Heart left ventricle (tissue), 16 donors: ENCODE data around the gene PTGDR2. TPM values are rescaled to one million over a fixed set of nuclear protein-coding genes. Genes with fewer than 3 reads are reported as not detected.

Experiments
- ATAC-seq, 4 donors: fragments of 200-7000 bp; cut with Tn5 transposase; one replicate each; pipeline ENCODE4 v1.9.1; 2020 to 2022; ENCODE audit warnings: moderate library complexity in 4 of 4, mild to moderate bottlenecking in 3 of 4, moderate number of reproducible peaks in 1 of 4
- DNase-seq, 5 donors: peaks; one replicate each; pipeline ENCODE4 v3.0.0-alpha.2; 2020
- H3K27ac ChIP-seq, 12 donors: fragments of 200-600 bp; sonication (generic) in 4 of 12; one replicate each; pipeline versions ENCODE4 v1.5.0 to v1.8.0; 2016 to 2022; ENCODE audit warnings: mild to moderate bottlenecking in 2 of 12
- H3K27me3 ChIP-seq, 9 donors: fragments of 200-600 bp; sonication (generic) in 2 of 9; one replicate each; pipeline versions ENCODE4 v1.5.1 to v1.8.0; 2016 to 2022; ENCODE audit warnings: mild to moderate bottlenecking in 3 of 9
- H3K36me3 ChIP-seq, 9 donors: fragments of 200-600 bp; sonication (generic) in 2 of 9; one replicate each; pipeline versions ENCODE4 v1.5.0 to v1.8.0; 2018 to 2022; ENCODE audit warnings: mild to moderate bottlenecking in 2 of 9
- H3K4me1 ChIP-seq, 12 donors: fragments of 200-600 bp; sonication (generic) in 4 of 12; one replicate each; pipeline versions ENCODE4 v1.5.0 to v1.8.0; 2016 to 2022; ENCODE audit warnings: mild to moderate bottlenecking in 3 of 12
- H3K4me3 ChIP-seq, 12 donors: fragments of 200-600 bp; sonication (generic) in 4 of 12; one replicate each; pipeline versions ENCODE4 v1.5.0 to v1.8.0; 2017 to 2022; ENCODE audit warnings: mild to moderate bottlenecking in 9 of 12, moderate library complexity in 4 of 12
- H3K9me3 ChIP-seq, 12 donors: fragments of 200-600 bp; sonication (generic) in 4 of 12; one replicate each; pipeline versions ENCODE4 v1.5.0 to v1.8.0; 2016 to 2022; ENCODE audit warnings: mild to moderate bottlenecking in 1 of 12
- CTCF ChIP-seq, 12 donors: fragments of 200-600 bp; sonication (generic) in 4 of 12; IDR thresholded peaks; one replicate each; pipeline versions ENCODE4 v1.5.0 to v1.8.0; 2018 to 2022; ENCODE audit warnings: antibody characterized with exemption in 12 of 12, mild to moderate bottlenecking in 5 of 12
- POLR2A ChIP-seq, 2 donors: fragments of 450-650 bp; IDR thresholded peaks; one replicate each; pipeline ENCODE4 v1.6.1; 2017; ENCODE audit warnings: antibody characterized with exemption in 2 of 2, mild to moderate bottlenecking in 2 of 2, moderate library complexity in 2 of 2
- WGBS, 4 donors: extraction: QIAGEN DNeasy Blood & Tissue Kit in 2 of 4; methylation state at CpG; one replicate each; pipeline versions ENCODE4 v1.1.5 to v1.1.7; 2013 to 2018; 5-methylcytosine and 5-hydroxymethylcytosine counted together
- intact Hi-C, 10 donors: fragments of 100-400 bp; cut with DNase I; formaldehyde crosslinking; loops; one replicate each; pipeline versions ENCODE4 v1.11.1 to v1.14.2; 2022
- polyA plus RNA-seq, 2 donors: library from polyadenylated mRNA; stranded (reverse); fragments of 200-250 nt; gene quantifications; one replicate each; pipeline ENCODE4 v1.2.3, GENCODE V29; 2013
- total RNA-seq, 9 donors: library from RNA; depleted of rRNA in 2 of 9; stranded (reverse); fragments of >200 nt in 2 of 9; fragmentation: NEBNext Ultra II Directional in 3 of 9; extraction: Animal tissue kit (Norgen Biotek cat#: 25700) in 3 of 9; gene quantifications; one replicate each; pipeline versions ENCODE4 v1.1.0 to v1.2.4, GENCODE V29; 2016 to 2023
- donor health status: ischemic (EF 13 %, LVEDD 7.1; RV severe dilation, severe dysfunction).
- donor health status: healthy with polysubstance abuse.
- donor health status: DM: no; HTN: yes; CAD: no.
- donor health status: DM: no; HTN: no; CAD: no.
- donor health status: ischemic (EF 25% LVEDD 6.9; RV normal size, moderate dysfunction).
- donor health status: ischemic (EF 25% LVEDD 5.7; RV mildly dilated, moderate dysfunction).
- donor health status: healthy.
- donor health status: DM: yes; HTN: yes; CAD: no.
- donor health status: ischemic (EF 35%, LVEDD 5.7; RV mildly dilated, moderate dysfunction).
- donor health status: nonischemic (EF 11% LVEDD 7.7; RV severe dilation, severe dysfunction).
- donor health status: DM: yes; HTN: yes; CAD: no.
- donor health status: PGD.
- donor health status: ischemic (EF 29% LVEDD 5.4; RV normal size, mild dysfunction).
- donor health status: nonischemic (EF 23%, LVEDD 6.1; RV moderate dilation, normal function).

Gene PTGDR2
- total and polyA plus RNA-seq, 11 donors, result 0.61 to 7.9 (median 1.4) TPM

- no peak overlapping the region for H3K4me3 ChIP-seq
- H3K27ac ChIP-seq, result no peak overlapping the region
- peaks cover 0 to 26% (median 12%) of the 10 kb centered on the region in 12 donors for H3K4me1 ChIP-seq
- no peak for DNase-seq
- intact Hi-C loops, result loop anchor here in 7 of 10 donors (5.0 to 10.0 kb wide), 5 partner anchors 40 to 348 kb away; partner anchors contain the start of gene VPS37C (in 1 of the 7)
- no peak for TF ChIP-seq POLR2A (IDR thresholded peaks at IDR 0.05)
- ATAC-seq, result no peak
- H3K27me3 ChIP-seq, result no peaks in the 10 kb centered on the region
- no peaks in the 10 kb centered on the region for H3K9me3 ChIP-seq
- WGBS, 4 donors, result 57 to 69% (median 67%) methylated on average over 8 to 9 of the region's 9 CpGs
- no peaks in the 10 kb centered on the region for H3K36me3 ChIP-seq
Measured at GRCh38 chr11:60836866-60837515, 18.8 kb downstream of the PTGDR2 start.

- intact Hi-C loops, result loop anchor here in 7 of 10 donors (2.0 to 10.0 kb wide), 6 partner anchors 42 to 349 kb away; partner anchors contain the start of gene VPS37C (in 1 of the 7)
- WGBS, 4 donors, result 70 to 78% (median 72%) methylated on average over 3 of the region's 3 CpGs
- H3K9me3 ChIP-seq, result no peaks in the 10 kb centered on the region
- TF ChIP-seq CTCF (IDR thresholded peaks at IDR 0.05) (no peak), POLR2A (IDR thresholded peaks at IDR 0.05) (no peak)
- no peaks in the 10 kb centered on the region for H3K36me3 ChIP-seq
- DNase-seq (no peak), ATAC-seq (peak in 2 of 4 donors; percentile 14 to 44)
- H3K4me1 ChIP-seq, result peaks cover 0 to 20% (median 5%) of the 10 kb centered on the region in 12 donors
- H3K27ac ChIP-seq, result peak overlapping the region in 1 of 12 donors; percentile 67
- H3K27me3 ChIP-seq, result no peaks in the 10 kb centered on the region
- H3K4me3 ChIP-seq, result no peak overlapping the region
Measured at GRCh38 chr11:60835534-60835846, 20.3 kb downstream of the PTGDR2 start.

GRCh38 chr11:60834742-60835533 lies 20.8 kb downstream of the PTGDR2 start:
- Histone ChIP-seq H3K9me3 (no peaks in the 10 kb centered on the region), H3K4me1 (peaks cover 0 to 20% (median 2%) of the 10 kb centered on the region in 12 donors), H3K27ac (peak overlapping the region in 1 of 12 donors; percentile 67), H3K36me3 (no peaks in the 10 kb centered on the region), H3K4me3 (no peak overlapping the region), H3K27me3 (no peaks in the 10 kb centered on the region)
- TF ChIP-seq CTCF (IDR thresholded peaks at IDR 0.05), result no peak
- 58 to 68% (median 61%) methylated on average over 7 of the region's 7 CpGs for WGBS, 4 donors
- intact Hi-C loops, result loop anchor here (2.0 to 10.0 kb wide), 11 partner anchors 42 to 352 kb away; partner anchors contain the start of genes SLC15A3 (in 1 of the 10) and VPS37C (in 1 of the 10)
- ATAC-seq (no peak), DNase-seq (no peak)

GRCh38 chr11:60831501-60832079 lies 24.2 kb downstream of the PTGDR2 start:
- intact Hi-C loops, result loop anchor here (1.0 to 10.0 kb wide), 15 partner anchors 54 to 356 kb away; partner anchors contain the start of genes SLC15A3 (in 1 of the 10) and VPS37C (in 1 of the 10)
- WGBS, 4 donors, result 52 to 58% (median 54%) methylated on average over 7 of the region's 7 CpGs
- no peak for TF ChIP-seq CTCF (IDR thresholded peaks at IDR 0.05)
- no peak for TF ChIP-seq POLR2A (IDR thresholded peaks at IDR 0.05)
- peaks cover 0 to 20% (median 1%) of the 10 kb centered on the region in 12 donors for H3K4me1 ChIP-seq
- H3K36me3 ChIP-seq, result no peaks in the 10 kb centered on the region
- H3K27ac ChIP-seq, result no peak overlapping the region
- DNase-seq (no peak), ATAC-seq (no peak)
- no peak overlapping the region for H3K4me3 ChIP-seq
- H3K9me3 ChIP-seq, result no peaks in the 10 kb centered on the region
- H3K27me3 ChIP-seq, result no peaks in the 10 kb centered on the region
